Vagina (tissue), 2 donors: ENCODE measurements around the gene OR8B2.
"Not testable (repeated sequence)": the region's sequence is repeated elsewhere in the genome, so short reads cannot be mapped to it uniquely, and the experiment has no call there.

ENCODE experiments used
- CTCF ChIP-seq, 3 experiments: fragments of 450-650 bp in 2 of 3; fragments of 200-600 bp in 1 of 3; sonication (generic) in 1 of 3; IDR thresholded peaks; one replicate each; pipeline ENCODE4 v1.5.1; 2017 to 2019; ENCODE audit warnings: antibody characterized with exemption in 3 of 3, mild to moderate bottlenecking in 2 of 3, moderate library complexity in 2 of 3
- POLR2A ChIP-seq, 2 donors: fragments of 450-650 bp; IDR thresholded peaks; one replicate each; pipeline ENCODE4 v1.6.1; 2017; ENCODE audit warnings: antibody characterized with exemption in 2 of 2, mild to moderate bottlenecking in 2 of 2, moderate library complexity in 2 of 2

GRCh38 chr11:124403186-124403585, 18.9 kb upstream of the OR8B2 start:
- TF ChIP-seq POLR2A, CTCF (IDR thresholded peaks at IDR 0.05): not testable (repeated sequence)
